ENCODE data around the gene RGS7. TPM values are rescaled to one million over a fixed set of nuclear protein-coding genes. Genes with fewer than 3 reads are reported as not detected.

RGS7 gene
- total and polyA plus RNA-seq, 2 of the 8 experiments (the other 6 are each of a cell fraction or from before 2014, with no cell fraction given) = 1.6 to 3.0 TPM

GRCh38 chr1:240987928-240988327 is 369.1 kb downstream of the RGS7 start (continued):
- TF ChIP-seq CBX5 (IDR thresholded peaks at IDR 0.05; ENCODE audit: low read depth, low read length) (no peak), ATF3 (IDR thresholded peaks at IDR 0.05; ENCODE audit: insufficient read depth, low read depth, low read length) (no peak), CTBP2 (IDR thresholded peaks at IDR 0.05; ENCODE audit: borderline replicate concordance, insufficient read depth, insufficient read length, low read length) (no peak), JUN (IDR thresholded peaks at IDR 0.05; ENCODE audit: low read depth, low read length) (no peak), PHF8 (conservative IDR thresholded peaks at IDR 0.05; ENCODE audit: low read depth, low read length) (no peak), EGR1 (IDR thresholded peaks at IDR 0.05; ENCODE audit: borderline replicate concordance, low read depth, low read length) (no peak), EZH2 (IDR thresholded peaks at IDR 0.05; ENCODE audit: low read depth, low read length, severe bottlenecking) (no peak)
